PC-3 (cell line): ENCODE results near the gene MAP7D1.

Experiments used
- EZH2 ChIP-seq: fragments of 300-600 bp; sonication (generic); IDR thresholded peaks from one replicate; pipeline ENCODE4 v1.6.1; 2017; ENCODE audit warnings: antibody characterized with exemption, mild to moderate bottlenecking, low read length; ENCODE audit not compliant: unreplicated experiment
- EZH2phosphoT487 ChIP-seq: fragments of 300-600 bp; sonication (generic); IDR thresholded peaks from 2 replicates; pipeline ENCODE4 v1.6.1; 2018; ENCODE audit warnings: mild to moderate bottlenecking, antibody characterized with exemption, low read length, borderline replicate concordance
- TF ChIP-seq, protein P1 (sequence below): fragments of 300-600 bp; sonication (generic); conservative IDR thresholded peaks from 2 replicates; pipeline ENCODE4 v1.5.1; 2017; ENCODE audit warnings: antibody characterized with exemption, low read depth, mild to moderate bottlenecking, low read length

DNA sequence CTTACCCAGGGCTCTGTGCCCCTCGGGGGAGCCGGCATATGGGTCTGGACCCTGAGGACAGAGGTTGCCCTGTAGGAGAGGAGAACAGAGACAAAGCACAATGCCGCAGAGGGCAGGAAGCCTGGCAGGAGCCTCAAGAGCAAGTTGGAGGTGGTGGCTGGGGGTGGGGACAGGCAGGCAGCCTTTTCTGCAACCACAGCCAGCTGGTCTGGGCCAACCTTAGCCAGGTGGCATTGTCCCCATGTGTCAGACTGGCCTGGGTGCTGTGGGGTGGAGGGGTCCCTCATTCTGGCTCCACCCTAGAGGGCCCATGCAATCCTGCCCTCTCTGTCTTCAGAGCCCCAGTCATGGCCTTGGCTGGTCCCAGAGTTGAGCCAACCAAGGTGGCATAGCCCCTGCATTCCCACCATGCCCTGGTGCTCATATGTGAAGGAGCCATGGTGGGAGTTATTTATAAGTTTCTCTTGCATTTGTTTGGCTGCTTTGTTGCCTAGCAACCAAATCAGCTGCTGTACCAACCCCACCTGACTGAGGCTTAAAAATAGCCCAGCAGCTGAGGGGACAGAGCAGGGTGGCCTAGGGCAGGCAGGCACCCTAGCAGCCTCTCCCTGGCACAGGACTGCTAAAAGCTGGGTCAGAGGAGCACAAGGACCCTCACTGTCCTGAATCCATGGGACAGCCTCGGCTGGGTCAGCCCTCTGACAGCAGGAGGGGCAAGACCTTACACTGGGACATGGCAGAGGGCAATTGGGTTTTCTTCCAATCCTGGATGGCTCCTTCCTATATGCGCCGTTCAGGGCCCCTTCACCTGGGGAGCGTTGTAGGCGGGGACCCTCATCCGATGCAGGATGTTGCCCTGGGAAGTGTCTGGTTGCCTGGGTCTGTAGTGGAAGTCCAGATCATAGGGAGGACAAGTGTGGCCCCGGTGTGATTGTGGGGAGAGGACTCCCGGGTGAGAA, 19.5 kb downstream of the MAP7D1 start:
- TF ChIP-seq, protein P1, sequence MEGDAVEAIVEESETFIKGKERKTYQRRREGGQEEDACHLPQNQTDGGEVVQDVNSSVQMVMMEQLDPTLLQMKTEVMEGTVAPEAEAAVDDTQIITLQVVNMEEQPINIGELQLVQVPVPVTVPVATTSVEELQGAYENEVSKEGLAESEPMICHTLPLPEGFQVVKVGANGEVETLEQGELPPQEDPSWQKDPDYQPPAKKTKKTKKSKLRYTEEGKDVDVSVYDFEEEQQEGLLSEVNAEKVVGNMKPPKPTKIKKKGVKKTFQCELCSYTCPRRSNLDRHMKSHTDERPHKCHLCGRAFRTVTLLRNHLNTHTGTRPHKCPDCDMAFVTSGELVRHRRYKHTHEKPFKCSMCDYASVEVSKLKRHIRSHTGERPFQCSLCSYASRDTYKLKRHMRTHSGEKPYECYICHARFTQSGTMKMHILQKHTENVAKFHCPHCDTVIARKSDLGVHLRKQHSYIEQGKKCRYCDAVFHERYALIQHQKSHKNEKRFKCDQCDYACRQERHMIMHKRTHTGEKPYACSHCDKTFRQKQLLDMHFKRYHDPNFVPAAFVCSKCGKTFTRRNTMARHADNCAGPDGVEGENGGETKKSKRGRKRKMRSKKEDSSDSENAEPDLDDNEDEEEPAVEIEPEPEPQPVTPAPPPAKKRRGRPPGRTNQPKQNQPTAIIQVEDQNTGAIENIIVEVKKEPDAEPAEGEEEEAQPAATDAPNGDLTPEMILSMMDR = no peak
- TF ChIP-seq EZH2 = no peak
- no peak for TF ChIP-seq EZH2phosphoT487
